Daoy (cell line): ENCODE data around the gene HBA2. TPM values are rescaled to one million over a fixed set of nuclear protein-coding genes. Genes with fewer than 3 reads are reported as not detected.
"Not testable (repeated sequence)": the region's sequence is repeated elsewhere in the genome, so short reads cannot be mapped to it uniquely, and the experiment has no call there.

Experiments used
- DNase-seq: peaks from one replicate; pipeline ENCODE4 v3.0.0-alpha.2; 2015; ENCODE audit warnings: low read depth
- total RNA-seq: library from RNA; depleted of rRNA; stranded (reverse); fragments of >200 nt; shearing (Covaris generic); gene quantifications from 2 replicates; pipeline ENCODE4 v1.2.3, GENCODE V29; 2014; rRNA removed

Gene HBA2
- total RNA-seq, 1 experiment from 2014 or later: 3.5 TPM

- DNase-seq: no peak
Observed at GRCh38 chr16:194516-194915, 21.8 kb downstream of the HBA2 start.

GRCh38 chr16:200388-200787 lies 27.7 kb downstream of the HBA2 start:
- DNase-seq: peak; percentile 9

- DNase-seq: no peak
Observed at GRCh38 chr16:203246-203645, 30.6 kb downstream of the HBA2 start.

- DNase-seq: not testable (repeated sequence)
Observed at GRCh38 chr16:204046-204445, 31.4 kb downstream of the HBA2 start.

- not testable (repeated sequence) for DNase-seq
Observed at GRCh38 chr16:209359-209758, 36.7 kb downstream of the HBA2 start.

GRCh38 chr16:211631-212180 lies 39.0 kb downstream of the HBA2 start:
- DNase-seq: not testable (repeated sequence)

- DNase-seq: no peak
Observed at GRCh38 chr16:212999-213398, 40.3 kb downstream of the HBA2 start.

GRCh38 chr16:220021-220420 lies 47.3 kb downstream of the HBA2 start:
- DNase-seq: no peak

Other genes starting within 250 kb of the HBA2 start
- 3.2 and 10.8 TPM in 2 replicates for gene POLR3K, start 119.3 kb upstream of the HBA2 start, total RNA-seq
- 24.3 and 30.8 TPM in 2 replicates for gene SNRNP25, start 119.0 kb upstream of the HBA2 start, total RNA-seq
- 4.7 and 9.3 TPM in 2 replicates for gene RHBDF1, start 100.2 kb upstream of the HBA2 start, total RNA-seq
- 55.8 and 72.2 TPM in 2 replicates for gene MPG, start 94.7 kb upstream of the HBA2 start, total RNA-seq
- 2.6 and 3.3 TPM in 2 replicates for gene NPRL3, start 34.2 kb upstream of the HBA2 start, total RNA-seq
- not detected in 2 replicates for gene HBZ, start 20.2 kb upstream of the HBA2 start, total RNA-seq
- not detected in 2 replicates for gene HBM, start 6.9 kb upstream of the HBA2 start, total RNA-seq
- gene HBA1, start 3.8 kb downstream of the HBA2 start, total RNA-seq: not detected in 2 replicates
- gene HBQ1, start 7.6 kb downstream of the HBA2 start, total RNA-seq: not detected in 2 replicates
- 35.5 and 42.3 TPM in 2 replicates for gene LUC7L, start 56.6 kb downstream of the HBA2 start, total RNA-seq
- 25.8 and 29.1 TPM in 2 replicates for gene FAM234A, start 61.9 kb downstream of the HBA2 start, total RNA-seq
- 0.06 TPM in 1 of 2 replicates, not detected in the other for gene RGS11, start 103.1 kb downstream of the HBA2 start, total RNA-seq
- not detected in 2 replicates for gene ARHGDIG, start 107.7 kb downstream of the HBA2 start, total RNA-seq
- gene PDIA2, start 110.3 kb downstream of the HBA2 start, total RNA-seq: 0.46 TPM in 1 of 2 replicates, not detected in the other
- 18.1 and 19.3 TPM in 2 replicates for gene AXIN1, start 179.8 kb downstream of the HBA2 start, total RNA-seq
- gene MRPL28, start 197.7 kb downstream of the HBA2 start, total RNA-seq: 128 and 141 TPM in 2 replicates
- 12.1 and 22.1 TPM in 2 replicates for gene PGAP6, start 209.1 kb downstream of the HBA2 start, total RNA-seq
- gene NME4, start 224.3 kb downstream of the HBA2 start, total RNA-seq: 35.6 and 39.9 TPM in 2 replicates
- gene DECR2, start 229.0 kb downstream of the HBA2 start, total RNA-seq: 1.3 and 4.2 TPM in 2 replicates